Peyer's patch (tissue), 4 donors: Measurements from ENCODE around the gene ROBO2.

Experiments
- POLR2A ChIP-seq, 2 donors: fragments of 450-650 bp; IDR thresholded peaks; one replicate each; pipeline ENCODE4 v1.5.1; 2017; ENCODE audit warnings: antibody characterized with exemption in 2 of 2, mild to moderate bottlenecking in 2 of 2, moderate library complexity in 2 of 2
- TF ChIP-seq, protein P1 (sequence below), 6 experiments: fragments of 450-650 bp in 4 of 6; fragments of 200-600 bp in 2 of 6; sonication (generic) in 1 of 6; IDR thresholded peaks; one replicate each; pipeline ENCODE4 v1.5.1; 2017 to 2019; ENCODE audit warnings: antibody characterized with exemption in 6 of 6, mild to moderate bottlenecking in 3 of 6, moderate library complexity in 1 of 6

GRCh38 chr3:77328690-77329089, 288.8 kb downstream of the ROBO2 start:
- TF ChIP-seq, protein P1, sequence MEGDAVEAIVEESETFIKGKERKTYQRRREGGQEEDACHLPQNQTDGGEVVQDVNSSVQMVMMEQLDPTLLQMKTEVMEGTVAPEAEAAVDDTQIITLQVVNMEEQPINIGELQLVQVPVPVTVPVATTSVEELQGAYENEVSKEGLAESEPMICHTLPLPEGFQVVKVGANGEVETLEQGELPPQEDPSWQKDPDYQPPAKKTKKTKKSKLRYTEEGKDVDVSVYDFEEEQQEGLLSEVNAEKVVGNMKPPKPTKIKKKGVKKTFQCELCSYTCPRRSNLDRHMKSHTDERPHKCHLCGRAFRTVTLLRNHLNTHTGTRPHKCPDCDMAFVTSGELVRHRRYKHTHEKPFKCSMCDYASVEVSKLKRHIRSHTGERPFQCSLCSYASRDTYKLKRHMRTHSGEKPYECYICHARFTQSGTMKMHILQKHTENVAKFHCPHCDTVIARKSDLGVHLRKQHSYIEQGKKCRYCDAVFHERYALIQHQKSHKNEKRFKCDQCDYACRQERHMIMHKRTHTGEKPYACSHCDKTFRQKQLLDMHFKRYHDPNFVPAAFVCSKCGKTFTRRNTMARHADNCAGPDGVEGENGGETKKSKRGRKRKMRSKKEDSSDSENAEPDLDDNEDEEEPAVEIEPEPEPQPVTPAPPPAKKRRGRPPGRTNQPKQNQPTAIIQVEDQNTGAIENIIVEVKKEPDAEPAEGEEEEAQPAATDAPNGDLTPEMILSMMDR (IDR thresholded peaks at IDR 0.05) = no peak
- TF ChIP-seq POLR2A (IDR thresholded peaks at IDR 0.05) = no peak
